Spleen (tissue), 11 donors: ENCODE data around the gene FTSJ1. TPM values are rescaled to one million over a fixed set of nuclear protein-coding genes. Genes with fewer than 3 reads are reported as not detected.
"Not testable (repeated sequence)": the region's sequence is repeated elsewhere in the genome, so short reads cannot be mapped to it uniquely, and the experiment has no call there.

Experiments used
- DNase-seq: peaks from one replicate; pipeline ENCODE4 v3.0.0-alpha.2; 2020
- H3K27ac ChIP-seq, 8 donors: fragments of 200-600 bp; sonication (generic) in 7 of 8; 1 replicate in 4 of 8; 2 replicates in 4 of 8; pipeline versions ENCODE4 v1.5.0 to v1.8.0; 2016 to 2021; ENCODE audit warnings: inconsistent platforms in 4 of 8, mild to moderate bottlenecking in 4 of 8, moderate library complexity in 1 of 8
- H3K27me3 ChIP-seq, 7 donors: fragments of 200-600 bp; sonication (generic) in 6 of 7; replicated peaks in 1 of 7; 1 replicate in 4 of 7; 2 replicates in 3 of 7; pipeline versions ENCODE4 v1.5.0 to v1.8.0; 2016 to 2021; ENCODE audit warnings: inconsistent platforms in 3 of 7, mild to moderate bottlenecking in 1 of 7
- H3K36me3 ChIP-seq, 6 donors: fragments of 200-600 bp; sonication (generic) in 5 of 6; 1 replicate in 4 of 6; 2 replicates in 2 of 6; pipeline versions ENCODE4 v1.5.0 to v1.8.0; 2016 to 2021; ENCODE audit warnings: inconsistent platforms in 2 of 6
- H3K4me1 ChIP-seq, 6 donors: fragments of 200-600 bp; sonication (generic) in 5 of 6; 1 replicate in 3 of 6; 2 replicates in 3 of 6; pipeline versions ENCODE4 v1.5.0 to v1.8.0; 2016 to 2021; ENCODE audit warnings: inconsistent platforms in 3 of 6
- H3K4me3 ChIP-seq, 8 donors: fragments of 200-600 bp; sonication (generic) in 7 of 8; 1 replicate in 4 of 8; 2 replicates in 4 of 8; pipeline versions ENCODE4 v1.5.0 to v1.8.0; 2016 to 2021; ENCODE audit warnings: inconsistent platforms in 4 of 8, mild to moderate bottlenecking in 4 of 8, moderate library complexity in 2 of 8
- H3K9me3 ChIP-seq, 8 donors: fragments of 200-600 bp; sonication (generic) in 7 of 8; 1 replicate in 4 of 8; 2 replicates in 4 of 8; pipeline versions ENCODE4 v1.5.0 to v1.8.0; 2016 to 2021; ENCODE audit warnings: inconsistent platforms in 4 of 8
- POLR2A ChIP-seq, 3 donors: fragments of 450-650 bp; IDR thresholded peaks; one replicate each; pipeline ENCODE4 v1.5.1; 2017; ENCODE audit warnings: antibody characterized with exemption in 3 of 3, mild to moderate bottlenecking in 1 of 3
- POLR2AphosphoS5 ChIP-seq, 3 donors: sonication (generic); formaldehyde crosslinking; IDR thresholded peaks; one replicate each; pipeline ENCODE4 v1.5.1; 2017; ENCODE audit warnings: antibody characterized with exemption in 3 of 3
- WGBS, 5 donors: extraction: QIAGEN DNeasy Blood & Tissue Kit in 3 of 5; methylation state at CpG; one replicate each; pipeline versions ENCODE4 v1.1.5 to v1.1.7; 2013 to 2018; 5-methylcytosine and 5-hydroxymethylcytosine counted together
- intact Hi-C: fragments of 100-400 bp; cut with DNase I; formaldehyde crosslinking; loops from one replicate; pipeline ENCODE4 v1.15.0; 2023; ENCODE audit warnings: low total_unique reads
- polyA plus RNA-seq, 3 donors: library from polyadenylated mRNA; stranded (reverse); fragments of 200-250 nt; gene quantifications; one replicate each; pipeline ENCODE4 v1.2.1, GENCODE V29; 2013
- total RNA-seq, 7 donors: library from RNA; depleted of rRNA in 3 of 7; stranded (reverse); fragments of >200 nt in 3 of 7; fragmentation: NEBNext Ultra II Directional in 4 of 7; extraction: Animal tissue kit (Norgen Biotek cat#: 25700) in 4 of 7; gene quantifications; one replicate each; pipeline versions ENCODE4 v1.1.0 to v1.2.1, GENCODE V29; 2016 to 2021
- TF ChIP-seq, protein P1 (sequence below), 11 experiments: fragments of 200-600 bp in 7 of 11; fragments of 450-650 bp in 4 of 11; sonication (generic) in 4 of 11; IDR thresholded peaks in 8 of 11; conservative IDR thresholded peaks in 3 of 11; 1 replicate in 7 of 11; 2 replicates in 4 of 11; pipeline versions ENCODE4 v1.4.0 to v1.8.0; 2016 to 2021; ENCODE audit warnings: antibody characterized with exemption in 11 of 11, inconsistent platforms in 4 of 11, mild to moderate bottlenecking in 1 of 11
- donor health status: healthy with polysubstance abuse.
- donor health status: DM: no; HTN: no; CAD: no; lungs with moderate emphysema.
- donor health status: DM: no; HTN: no; CAD: no.
- donor health status: Bipolar disorder and iron deficiency.
- donor health status: healthy.
- donor health status: DM: no; HTN: no; CAD: no.
- donor health status: DM: yes; HTN: yes; CAD: no.

FTSJ1 gene
- total and polyA plus RNA-seq, 10 donors = 27.1 to 58.6 (median 39.7) TPM

GRCh38 chrX:48523682-48524081 is 47.7 kb downstream of the FTSJ1 start:
- TF ChIP-seq POLR2AphosphoS5 (IDR thresholded peaks at IDR 0.05) (no peak), POLR2A (IDR thresholded peaks at IDR 0.05) (no peak)
- TF ChIP-seq, protein P1, sequence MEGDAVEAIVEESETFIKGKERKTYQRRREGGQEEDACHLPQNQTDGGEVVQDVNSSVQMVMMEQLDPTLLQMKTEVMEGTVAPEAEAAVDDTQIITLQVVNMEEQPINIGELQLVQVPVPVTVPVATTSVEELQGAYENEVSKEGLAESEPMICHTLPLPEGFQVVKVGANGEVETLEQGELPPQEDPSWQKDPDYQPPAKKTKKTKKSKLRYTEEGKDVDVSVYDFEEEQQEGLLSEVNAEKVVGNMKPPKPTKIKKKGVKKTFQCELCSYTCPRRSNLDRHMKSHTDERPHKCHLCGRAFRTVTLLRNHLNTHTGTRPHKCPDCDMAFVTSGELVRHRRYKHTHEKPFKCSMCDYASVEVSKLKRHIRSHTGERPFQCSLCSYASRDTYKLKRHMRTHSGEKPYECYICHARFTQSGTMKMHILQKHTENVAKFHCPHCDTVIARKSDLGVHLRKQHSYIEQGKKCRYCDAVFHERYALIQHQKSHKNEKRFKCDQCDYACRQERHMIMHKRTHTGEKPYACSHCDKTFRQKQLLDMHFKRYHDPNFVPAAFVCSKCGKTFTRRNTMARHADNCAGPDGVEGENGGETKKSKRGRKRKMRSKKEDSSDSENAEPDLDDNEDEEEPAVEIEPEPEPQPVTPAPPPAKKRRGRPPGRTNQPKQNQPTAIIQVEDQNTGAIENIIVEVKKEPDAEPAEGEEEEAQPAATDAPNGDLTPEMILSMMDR (IDR thresholded peaks at IDR 0.05 in 8 of 11, conservative IDR thresholded peaks at IDR 0.05 in 3 of 11) = no peak
- Histone ChIP-seq H3K36me3 (peaks cover 0 to 41% (median 8%) of the 10 kb centered on the region in 6 donors), H3K27me3 (no peaks in the 10 kb centered on the region), H3K9me3 (no peaks in the 10 kb centered on the region), H3K4me3 (no peak overlapping the region), H3K4me1 (peaks cover 0 to 28% (median 14%) of the 10 kb centered on the region in 6 donors), H3K27ac (no peak overlapping the region)
- intact Hi-C loops = no loop called here
- DNase-seq = no peak
- WGBS, 5 donors = 74 to 88% (median 86%) methylated on average over 8 to 12 of the region's 12 CpGs

DNA sequence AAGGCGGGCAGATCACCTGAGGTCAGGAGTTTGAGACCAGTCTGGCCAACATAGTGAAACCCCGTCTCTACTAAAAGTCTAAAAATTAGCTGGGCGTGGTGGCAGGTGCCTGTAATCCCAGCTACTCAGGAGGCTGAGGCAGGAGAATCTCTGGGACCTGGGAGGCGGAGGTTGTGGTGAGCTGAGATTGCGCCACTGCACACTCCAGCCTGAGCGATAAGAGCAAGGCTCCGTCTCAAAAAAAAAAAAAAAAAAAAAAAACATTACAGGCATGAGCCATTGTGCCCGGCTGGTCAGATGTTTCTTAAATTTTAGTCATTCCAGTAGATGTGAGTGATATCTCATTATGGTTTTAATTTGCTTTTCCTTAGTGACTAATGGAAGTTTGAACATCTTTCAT is 49.9 kb downstream of the FTSJ1 start:
- H3K27ac ChIP-seq, H3K9me3 ChIP-seq, DNase-seq, H3K27me3 ChIP-seq, H3K4me3 ChIP-seq, intact Hi-C loops: not testable (repeated sequence)
- 79 to 92% (median 87%) methylated on average over 7 to 8 of the region's 8 CpGs for WGBS, 5 donors
- H3K4me1 ChIP-seq = peaks cover 0 to 24% (median 13%) of the 10 kb centered on the region in 6 donors
- peaks cover 0 to 50% (median 8%) of the 10 kb centered on the region in 6 donors for H3K36me3 ChIP-seq

GRCh38 chrX:48530736-48531135 is 54.7 kb downstream of the FTSJ1 start:
- intact Hi-C loops = no loop called here
- Histone ChIP-seq H3K9me3 (no peaks in the 10 kb centered on the region), H3K4me1 (no peaks in the 10 kb centered on the region), H3K36me3 (peaks cover 0 to 37% (median 8%) of the 10 kb centered on the region in 6 donors), H3K4me3 (no peak overlapping the region), H3K27me3 (no peaks in the 10 kb centered on the region), H3K27ac (no peak overlapping the region)
- TF ChIP-seq, protein P1 (IDR thresholded peaks at IDR 0.05 in 8 of 11, conservative IDR thresholded peaks at IDR 0.05 in 3 of 11) = no peak
- TF ChIP-seq POLR2A (IDR thresholded peaks at IDR 0.05) (no peak), POLR2AphosphoS5 (IDR thresholded peaks at IDR 0.05) (no peak)
- 82 to 100% (median 99%) methylated on average over 3 of the region's 3 CpGs for WGBS, 5 donors
- no peak for DNase-seq

- peak overlapping the region in 1 of 8 donors; percentile 37 for H3K27ac ChIP-seq
- H3K4me3 ChIP-seq = no peak overlapping the region
- no peaks in the 10 kb centered on the region for H3K9me3 ChIP-seq
- peaks cover 0 to 31% (median 8%) of the 10 kb centered on the region in 6 donors for H3K36me3 ChIP-seq
- 66 to 86% (median 86%) methylated on average over 4 to 5 of the region's 5 CpGs for WGBS, 5 donors
- H3K4me1 ChIP-seq = no peaks in the 10 kb centered on the region
- intact Hi-C loops = no loop called here
- TF ChIP-seq, protein P1 (IDR thresholded peaks at IDR 0.05 in 8 of 11, conservative IDR thresholded peaks at IDR 0.05 in 3 of 11) = no peak
- TF ChIP-seq POLR2A (IDR thresholded peaks at IDR 0.05) (no peak), POLR2AphosphoS5 (IDR thresholded peaks at IDR 0.05) (no peak)
- DNase-seq = no peak
- no peaks in the 10 kb centered on the region for H3K27me3 ChIP-seq
Measured at GRCh38 chrX:48531358-48531959, 55.5 kb downstream of the FTSJ1 start.
